GM23338 (cell line): ENCODE measurements around the gene CSKMT. TPM values are rescaled to one million over a fixed set of nuclear protein-coding genes. Genes with fewer than 3 reads are reported as not detected.

Source experiments
- ATAC-seq: fragments of 200-7000 bp; cut with Tn5 transposase; 3 replicates; pipeline ENCODE4 v1.9.1; 2020
- DNase-seq: peaks from one replicate; pipeline ENCODE4 v3.0.0-alpha.2; 2015; ENCODE audit warnings: low spot score
- H2AFZ ChIP-seq: fragments of 200-600 bp; sonication (generic); 2 replicates; pipeline ENCODE4 v1.8.0; 2016; ENCODE audit warnings: antibody characterized with exemption, mild to moderate bottlenecking, moderate library complexity
- H3F3A ChIP-seq: fragments of 200-600 bp; sonication (generic); replicated peaks from 2 replicates; pipeline ENCODE4 v1.8.0; 2017; ENCODE audit warnings: antibody characterized with exemption, mixed run types, low read depth
- H3K27ac ChIP-seq: fragments of 200-600 bp; sonication (generic); 2 replicates; pipeline ENCODE4 v1.6.1; 2016; ENCODE audit warnings: low read depth
- H3K27me3 ChIP-seq: fragments of 200-600 bp; sonication (generic); 2 replicates; pipeline ENCODE4 v1.8.0; 2016; ENCODE audit warnings: mild to moderate bottlenecking, mixed run types, moderate library complexity; ENCODE audit not compliant: insufficient read depth
- H3K36me3 ChIP-seq: fragments of 200-600 bp; sonication (generic); 2 replicates; pipeline ENCODE4 v1.8.0; 2016; ENCODE audit warnings: mild to moderate bottlenecking; ENCODE audit not compliant: insufficient read depth
- H3K4me1 ChIP-seq: fragments of 200-600 bp; sonication (generic); 2 replicates; pipeline ENCODE4 v1.8.0; 2016; ENCODE audit warnings: mild to moderate bottlenecking, moderate library complexity; ENCODE audit not compliant: insufficient read depth
- H3K4me2 ChIP-seq: fragments of 200-600 bp; sonication (generic); 2 replicates; pipeline ENCODE4 v1.7.1; 2017; ENCODE audit warnings: mixed run types
- H3K4me3 ChIP-seq: fragments of 200-600 bp; sonication (generic); 2 replicates; pipeline ENCODE4 v1.6.1; 2016; ENCODE audit warnings: mixed run types
- H3K79me2 ChIP-seq: fragments of 200-600 bp; sonication (generic); replicated peaks from 2 replicates; pipeline ENCODE4 v1.8.0; 2017; ENCODE audit warnings: mild to moderate bottlenecking; ENCODE audit not compliant: insufficient read depth
- H3K9me2 ChIP-seq: fragments of 200-600 bp; sonication (generic); 2 replicates; pipeline ENCODE4 v1.8.0; 2017; ENCODE audit not compliant: insufficient read depth
- H4K20me1 ChIP-seq: fragments of 200-600 bp; sonication (generic); replicated peaks from 2 replicates; pipeline ENCODE4 v1.8.0; 2017; ENCODE audit warnings: mild to moderate bottlenecking; ENCODE audit not compliant: insufficient read depth
- H3K27ac Mint-ChIP-seq: 2 replicates; pipeline ENCODE4 v1.8.0; 2020; ENCODE audit warnings: inconsistent platforms, mild to moderate bottlenecking, moderate library complexity, mixed read lengths
- H3K27me3 Mint-ChIP-seq: 3 replicates; pipeline ENCODE4 v1.8.0; 2022; ENCODE audit warnings: low read depth, mild to moderate bottlenecking, moderate library complexity, mixed read lengths, inconsistent platforms; ENCODE audit not compliant: insufficient read depth, poor library complexity
- H3K36me3 Mint-ChIP-seq: 3 replicates; pipeline ENCODE4 v1.8.0; 2021; ENCODE audit warnings: low read depth, mild to moderate bottlenecking, inconsistent platforms, moderate library complexity, mixed read lengths
- H3K4me1 Mint-ChIP-seq: 3 replicates; pipeline ENCODE4 v1.8.0; 2020; ENCODE audit warnings: mild to moderate bottlenecking, inconsistent platforms, mixed read lengths
- H3K4me3 Mint-ChIP-seq: 3 replicates; pipeline ENCODE4 v1.8.0; 2021; ENCODE audit warnings: moderate library complexity, mild to moderate bottlenecking, inconsistent platforms, mixed read lengths
- H3K9me3 Mint-ChIP-seq: 3 replicates; pipeline ENCODE4 v1.8.0; 2020; ENCODE audit warnings: moderate library complexity, mild to moderate bottlenecking, inconsistent platforms, mixed read lengths
- CREB1 ChIP-seq: fragments of 250-450 bp; sonication (Bioruptor Pico); IDR thresholded peaks from 2 replicates; pipeline ENCODE4 v1.5.0; 2020; ENCODE audit warnings: low read depth, mild to moderate bottlenecking, moderate library complexity
- POLR2AphosphoS5 ChIP-seq: IDR thresholded peaks from 2 replicates; pipeline ENCODE4 v1.6.1; 2016; ENCODE audit warnings: antibody characterized with exemption, low read depth
- polyA plus RNA-seq: library from polyadenylated mRNA; unstranded; fragments of >200 nt; fragmentation: Nextera tagmentation; extraction: Ambion mirVana; gene quantifications from 2 replicates; pipeline ENCODE4 v1.2.1, GENCODE V29; 2016
- total RNA-seq: library from RNA; depleted of rRNA; stranded (reverse); fragments of >200 nt; shearing (Covaris generic); gene quantifications from 2 replicates; pipeline ENCODE4 v1.2.3, GENCODE V29; 2014
- TF ChIP-seq, protein P1 (sequence below), 2 experiments: fragments of 200-600 bp in 1 of 2; sonication (generic) in 1 of 2; conservative IDR thresholded peaks; 2 replicates each; pipeline versions ENCODE4 v1.5.1 to v1.6.1; 2016 to 2017; ENCODE audit warnings: antibody characterized with exemption in 2 of 2, low read depth in 2 of 2, mild to moderate bottlenecking in 2 of 2, moderate library complexity in 1 of 2
- TF ChIP-seq, protein P2 (sequence below): IDR thresholded peaks from 2 replicates; pipeline ENCODE4 v1.6.1; 2016; ENCODE audit warnings: antibody characterized with exemption
- TF ChIP-seq, protein P3 (sequence below): fragments of 250-450 bp; sonication (Bioruptor Pico); IDR thresholded peaks from 2 replicates; pipeline ENCODE4 v1.5.0; 2020; ENCODE audit warnings: mild to moderate bottlenecking, moderate library complexity

The CSKMT gene
- total and polyA plus RNA-seq, 2 experiments from 2014 or later = 8.0 to 25.6 TPM

DNA sequence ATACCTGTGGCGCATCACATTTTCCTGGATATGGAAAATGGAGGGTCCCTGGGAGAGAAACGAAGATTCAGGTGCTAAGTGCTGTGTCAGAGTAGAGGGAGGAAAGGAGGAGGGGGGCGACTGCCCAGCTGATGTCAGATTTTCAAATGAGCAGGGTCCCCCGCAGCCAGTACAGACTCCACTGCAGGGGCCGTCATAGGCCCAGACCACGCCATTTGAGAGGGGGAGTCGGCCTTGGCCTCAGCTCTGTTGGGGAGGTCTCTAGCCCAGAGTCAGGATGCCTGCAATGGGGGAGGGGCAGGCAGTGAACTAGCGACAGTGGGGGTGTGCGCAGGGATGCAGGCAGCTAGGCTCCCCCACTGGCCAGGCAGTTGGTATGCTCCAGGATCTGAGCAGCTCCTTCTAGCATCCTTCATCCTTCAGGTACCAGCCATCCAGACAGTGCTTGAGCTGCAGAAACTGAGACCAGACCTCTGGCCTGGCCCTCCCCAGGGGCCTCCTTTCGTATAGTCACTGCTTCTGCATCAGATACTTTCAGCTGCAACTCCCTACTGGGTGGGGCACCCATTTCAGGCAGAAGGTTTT is 42.3 kb downstream of the CSKMT start, which contains the start of the genes BSCL2 and GNG3:
Gene BSCL2, minus strand, starts transcription at position 148 of the 585 bp plus-strand sequence. CDS start 229 bp downstream, outside the sequence.
Gene GNG3, plus strand, starts transcription at position 400 of the 585 bp plus-strand sequence. CDS start 620 bp downstream, outside the sequence.
- ATAC-seq (peak; percentile 62), DNase-seq (peak; percentile 99)
- H3K27ac ChIP-seq = peak within 1 kb of the TSS; percentile 60
- Mint-ChIP-seq H3K4me1 (peaks cover 36% of the 10 kb centered on the region), H3K36me3 (peaks cover 37% of the 10 kb centered on the region), H3K27ac (peak within 1 kb of the TSS; percentile 95), H3K4me3 (peak within 1 kb of the TSS; percentile 92), H3K9me3 (no peaks in the 10 kb centered on the region), H3K27me3 (peaks cover 27% of the 10 kb centered on the region)
- peaks cover 9% of the 10 kb centered on the region for H3K79me2 ChIP-seq
- peak within 1 kb of the TSS; percentile 82 for H3K4me3 ChIP-seq
- H2AFZ ChIP-seq = no peak within 1 kb of the TSS
- H3K36me3 ChIP-seq = peaks cover 13% of the 10 kb centered on the region
- H3K9me2 ChIP-seq = no peaks in the 10 kb centered on the region
- H3K27me3 ChIP-seq = no peaks in the 10 kb centered on the region
- H3K4me1 ChIP-seq = peaks cover 28% of the 10 kb centered on the region
- H3F3A ChIP-seq = peaks cover 54% of the 10 kb centered on the region
- peak within 1 kb of the TSS; percentile 95 for H3K4me2 ChIP-seq
- no peaks in the 10 kb centered on the region; the same call in 1 of the 2 replicates for H4K20me1 ChIP-seq
- TF ChIP-seq, protein P1, sequence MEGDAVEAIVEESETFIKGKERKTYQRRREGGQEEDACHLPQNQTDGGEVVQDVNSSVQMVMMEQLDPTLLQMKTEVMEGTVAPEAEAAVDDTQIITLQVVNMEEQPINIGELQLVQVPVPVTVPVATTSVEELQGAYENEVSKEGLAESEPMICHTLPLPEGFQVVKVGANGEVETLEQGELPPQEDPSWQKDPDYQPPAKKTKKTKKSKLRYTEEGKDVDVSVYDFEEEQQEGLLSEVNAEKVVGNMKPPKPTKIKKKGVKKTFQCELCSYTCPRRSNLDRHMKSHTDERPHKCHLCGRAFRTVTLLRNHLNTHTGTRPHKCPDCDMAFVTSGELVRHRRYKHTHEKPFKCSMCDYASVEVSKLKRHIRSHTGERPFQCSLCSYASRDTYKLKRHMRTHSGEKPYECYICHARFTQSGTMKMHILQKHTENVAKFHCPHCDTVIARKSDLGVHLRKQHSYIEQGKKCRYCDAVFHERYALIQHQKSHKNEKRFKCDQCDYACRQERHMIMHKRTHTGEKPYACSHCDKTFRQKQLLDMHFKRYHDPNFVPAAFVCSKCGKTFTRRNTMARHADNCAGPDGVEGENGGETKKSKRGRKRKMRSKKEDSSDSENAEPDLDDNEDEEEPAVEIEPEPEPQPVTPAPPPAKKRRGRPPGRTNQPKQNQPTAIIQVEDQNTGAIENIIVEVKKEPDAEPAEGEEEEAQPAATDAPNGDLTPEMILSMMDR (conservative IDR thresholded peaks at IDR 0.05; ENCODE audit: low read depth in 2 of 2) = no peak
- TF ChIP-seq CREB1 = peak; percentile 84
- TF ChIP-seq POLR2AphosphoS5 = peak; percentile 69
- TF ChIP-seq, protein P2, sequence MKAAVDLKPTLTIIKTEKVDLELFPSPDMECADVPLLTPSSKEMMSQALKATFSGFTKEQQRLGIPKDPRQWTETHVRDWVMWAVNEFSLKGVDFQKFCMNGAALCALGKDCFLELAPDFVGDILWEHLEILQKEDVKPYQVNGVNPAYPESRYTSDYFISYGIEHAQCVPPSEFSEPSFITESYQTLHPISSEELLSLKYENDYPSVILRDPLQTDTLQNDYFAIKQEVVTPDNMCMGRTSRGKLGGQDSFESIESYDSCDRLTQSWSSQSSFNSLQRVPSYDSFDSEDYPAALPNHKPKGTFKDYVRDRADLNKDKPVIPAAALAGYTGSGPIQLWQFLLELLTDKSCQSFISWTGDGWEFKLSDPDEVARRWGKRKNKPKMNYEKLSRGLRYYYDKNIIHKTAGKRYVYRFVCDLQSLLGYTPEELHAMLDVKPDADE = peak; percentile 50; the same call in 1 of the 2 replicates
- TF ChIP-seq, protein P3, sequence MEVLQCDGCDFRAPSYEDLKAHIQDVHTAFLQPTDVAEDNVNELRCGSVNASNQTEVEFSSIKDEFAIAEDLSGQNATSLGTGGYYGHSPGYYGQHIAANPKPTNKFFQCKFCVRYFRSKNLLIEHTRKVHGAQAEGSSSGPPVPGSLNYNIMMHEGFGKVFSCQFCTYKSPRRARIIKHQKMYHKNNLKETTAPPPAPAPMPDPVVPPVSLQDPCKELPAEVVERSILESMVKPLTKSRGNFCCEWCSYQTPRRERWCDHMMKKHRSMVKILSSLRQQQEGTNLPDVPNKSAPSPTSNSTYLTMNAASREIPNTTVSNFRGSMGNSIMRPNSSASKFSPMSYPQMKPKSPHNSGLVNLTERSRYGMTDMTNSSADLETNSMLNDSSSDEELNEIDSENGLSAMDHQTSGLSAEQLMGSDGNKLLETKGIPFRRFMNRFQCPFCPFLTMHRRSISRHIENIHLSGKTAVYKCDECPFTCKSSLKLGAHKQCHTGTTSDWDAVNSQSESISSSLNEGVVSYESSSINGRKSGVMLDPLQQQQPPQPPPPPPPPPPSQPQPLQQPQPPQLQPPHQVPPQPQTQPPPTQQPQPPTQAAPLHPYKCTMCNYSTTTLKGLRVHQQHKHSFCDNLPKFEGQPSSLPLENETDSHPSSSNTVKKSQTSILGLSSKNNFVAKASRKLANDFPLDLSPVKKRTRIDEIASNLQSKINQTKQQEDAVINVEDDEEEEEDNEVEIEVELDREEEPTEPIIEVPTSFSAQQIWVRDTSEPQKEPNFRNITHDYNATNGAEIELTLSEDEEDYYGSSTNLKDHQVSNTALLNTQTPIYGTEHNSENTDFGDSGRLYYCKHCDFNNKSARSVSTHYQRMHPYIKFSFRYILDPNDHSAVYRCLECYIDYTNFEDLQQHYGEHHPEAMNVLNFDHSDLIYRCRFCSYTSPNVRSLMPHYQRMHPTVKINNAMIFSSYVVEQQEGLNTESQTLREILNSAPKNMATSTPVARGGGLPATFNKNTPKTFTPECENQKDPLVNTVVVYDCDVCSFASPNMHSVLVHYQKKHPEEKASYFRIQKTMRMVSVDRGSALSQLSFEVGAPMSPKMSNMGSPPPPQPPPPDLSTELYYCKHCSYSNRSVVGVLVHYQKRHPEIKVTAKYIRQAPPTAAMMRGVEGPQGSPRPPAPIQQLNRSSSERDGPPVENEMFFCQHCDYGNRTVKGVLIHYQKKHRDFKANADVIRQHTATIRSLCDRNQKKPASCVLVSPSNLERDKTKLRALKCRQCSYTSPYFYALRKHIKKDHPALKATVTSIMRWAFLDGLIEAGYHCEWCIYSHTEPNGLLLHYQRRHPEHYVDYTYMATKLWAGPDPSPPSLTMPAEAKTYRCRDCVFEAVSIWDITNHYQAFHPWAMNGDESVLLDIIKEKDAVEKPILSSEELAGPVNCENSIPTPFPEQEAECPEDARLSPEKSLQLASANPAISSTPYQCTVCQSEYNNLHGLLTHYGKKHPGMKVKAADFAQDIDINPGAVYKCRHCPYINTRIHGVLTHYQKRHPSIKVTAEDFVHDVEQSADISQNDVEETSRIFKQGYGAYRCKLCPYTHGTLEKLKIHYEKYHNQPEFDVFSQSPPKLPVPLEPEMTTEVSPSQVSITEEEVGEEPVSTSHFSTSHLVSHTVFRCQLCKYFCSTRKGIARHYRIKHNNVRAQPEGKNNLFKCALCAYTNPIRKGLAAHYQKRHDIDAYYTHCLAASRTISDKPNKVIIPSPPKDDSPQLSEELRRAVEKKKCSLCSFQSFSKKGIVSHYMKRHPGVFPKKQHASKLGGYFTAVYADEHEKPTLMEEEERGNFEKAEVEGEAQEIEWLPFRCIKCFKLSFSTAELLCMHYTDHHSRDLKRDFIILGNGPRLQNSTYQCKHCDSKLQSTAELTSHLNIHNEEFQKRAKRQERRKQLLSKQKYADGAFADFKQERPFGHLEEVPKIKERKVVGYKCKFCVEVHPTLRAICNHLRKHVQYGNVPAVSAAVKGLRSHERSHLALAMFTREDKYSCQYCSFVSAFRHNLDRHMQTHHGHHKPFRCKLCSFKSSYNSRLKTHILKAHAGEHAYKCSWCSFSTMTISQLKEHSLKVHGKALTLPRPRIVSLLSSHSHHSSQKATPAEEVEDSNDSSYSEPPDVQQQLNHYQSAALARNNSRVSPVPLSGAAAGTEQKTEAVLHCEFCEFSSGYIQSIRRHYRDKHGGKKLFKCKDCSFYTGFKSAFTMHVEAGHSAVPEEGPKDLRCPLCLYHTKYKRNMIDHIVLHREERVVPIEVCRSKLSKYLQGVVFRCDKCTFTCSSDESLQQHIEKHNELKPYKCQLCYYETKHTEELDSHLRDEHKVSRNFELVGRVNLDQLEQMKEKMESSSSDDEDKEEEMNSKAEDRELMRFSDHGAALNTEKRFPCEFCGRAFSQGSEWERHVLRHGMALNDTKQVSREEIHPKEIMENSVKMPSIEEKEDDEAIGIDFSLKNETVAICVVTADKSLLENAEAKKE (CRISPR knock-in tag) = peak; percentile 81; the same call in 1 of the 2 replicates
